Middle frontal gyrus (tissue), 1 donor: ENCODE results near the gene CCDC85A.

Experiments
- DNase-seq: peaks from one replicate; pipeline ENCODE4 v3.0.0-alpha.2; 2015; ENCODE audit warnings: low spot score; ENCODE audit errors: extremely low spot score

The CCDC85A gene

DNA sequence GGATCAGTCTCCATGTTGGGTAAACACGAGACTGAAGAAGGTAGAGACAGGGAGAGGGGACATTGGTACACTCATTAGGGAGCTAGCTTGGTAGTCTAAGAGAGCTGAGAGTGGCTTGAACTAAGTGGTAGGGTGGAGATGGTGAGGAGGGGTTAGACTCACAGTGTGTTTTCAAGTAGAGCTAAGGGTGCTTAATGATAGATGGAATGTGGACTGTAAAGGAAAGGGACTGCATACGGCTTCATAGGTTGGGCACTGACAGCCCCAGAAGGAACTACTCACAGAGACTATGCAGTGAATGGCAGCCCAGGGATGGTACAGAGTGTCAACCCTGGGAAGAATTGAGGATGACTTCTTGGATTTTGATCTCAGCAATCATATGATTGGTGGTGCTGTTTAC lies 178.1 kb downstream of the CCDC85A start:
- no peak for DNase-seq

- no peak for DNase-seq
These were observed 181.1 kb downstream of the CCDC85A start for GRCh38 chr2:56364902-56365301.

- DNase-seq: no peak
These were observed 185.5 kb downstream of the CCDC85A start for GRCh38 chr2:56369316-56369715.

GRCh38 chr2:56372071-56372656 lies 188.4 kb downstream of the CCDC85A start:
- no peak for DNase-seq

DNA sequence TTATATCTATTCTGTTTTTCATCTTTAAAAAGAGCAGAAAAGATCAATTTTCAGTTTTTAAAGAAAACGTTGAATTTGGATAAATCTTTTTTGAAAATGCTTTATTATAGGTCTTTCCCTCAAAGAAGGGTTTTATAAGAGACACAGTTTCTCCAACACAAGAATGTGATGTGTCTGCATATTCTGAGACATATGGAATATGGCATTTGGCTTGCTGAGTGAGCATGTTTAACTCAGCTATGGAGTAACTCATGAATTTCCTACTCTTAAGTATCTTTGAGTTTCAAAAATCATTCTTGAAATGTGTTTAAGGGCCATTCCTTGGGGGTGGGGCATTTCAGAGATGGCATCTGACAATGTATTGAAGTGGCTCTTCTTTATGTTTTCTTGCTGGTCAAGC lies 191.5 kb downstream of the CCDC85A start:
- no peak for DNase-seq

- no peak for DNase-seq
These were observed 193.2 kb downstream of the CCDC85A start for GRCh38 chr2:56376699-56377665.

GRCh38 chr2:56379066-56379465 lies 195.3 kb downstream of the CCDC85A start:
- no peak for DNase-seq

GRCh38 chr2:56380861-56381260 lies 197.1 kb downstream of the CCDC85A start:
- DNase-seq: no peak

DNA sequence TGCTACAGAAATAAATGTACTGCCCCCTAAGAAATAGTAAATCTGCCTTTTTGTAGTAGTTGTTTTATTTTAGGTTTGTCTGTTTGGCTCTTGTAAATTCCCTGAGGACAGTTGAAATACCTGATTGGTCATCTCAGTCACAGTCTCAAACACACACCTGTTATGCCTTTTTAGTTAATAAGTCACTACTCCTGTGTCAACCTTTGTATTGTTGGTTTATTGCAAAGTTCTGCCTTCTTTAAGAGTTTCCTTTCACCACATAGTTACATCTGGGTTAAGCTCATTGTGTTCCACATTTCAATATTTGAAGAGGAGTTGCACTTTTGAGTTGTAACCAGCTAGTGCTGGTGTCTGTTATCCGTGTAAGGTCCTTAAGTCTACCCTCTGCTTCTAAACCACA lies 198.7 kb downstream of the CCDC85A start:
- no peak for DNase-seq

DNA sequence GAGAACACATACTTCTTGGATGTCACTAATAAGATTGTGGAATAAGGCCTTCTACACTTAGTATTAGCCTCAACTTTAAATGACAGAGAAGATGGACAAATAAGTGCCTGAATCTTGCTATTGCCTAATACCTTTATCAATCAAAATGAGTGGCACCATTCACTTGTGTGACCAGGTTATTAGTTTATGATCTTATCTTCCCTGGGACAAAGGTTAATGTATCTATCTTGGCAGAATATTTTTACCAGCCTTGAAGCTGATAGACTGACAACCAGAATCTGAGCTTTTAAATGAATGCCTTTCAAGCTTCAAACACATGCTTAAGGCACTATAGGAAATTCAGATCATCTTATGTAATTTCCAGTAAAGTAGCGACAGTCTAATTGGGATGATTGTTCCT lies 202.9 kb downstream of the CCDC85A start:
- no peak for DNase-seq

DNA sequence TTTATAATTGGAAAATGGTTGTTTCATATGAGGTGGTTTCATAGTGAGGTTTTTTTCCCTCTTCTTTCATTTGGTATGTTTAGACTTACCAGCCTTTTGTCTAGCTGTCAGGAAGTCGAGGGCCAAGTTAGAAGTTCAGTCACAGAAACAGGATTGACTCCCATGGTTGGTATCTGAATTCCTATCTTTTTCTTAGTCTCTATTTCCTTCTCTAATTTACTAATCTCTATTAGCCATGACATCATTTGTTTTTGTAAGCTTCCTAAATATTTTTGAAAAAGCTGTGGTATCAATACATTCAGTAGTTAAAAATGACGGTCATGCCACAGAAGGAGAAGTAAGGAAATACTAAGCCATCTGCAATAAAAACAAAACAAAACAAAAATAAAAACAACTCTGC lies 206.9 kb downstream of the CCDC85A start:
- no peak for DNase-seq

DNA sequence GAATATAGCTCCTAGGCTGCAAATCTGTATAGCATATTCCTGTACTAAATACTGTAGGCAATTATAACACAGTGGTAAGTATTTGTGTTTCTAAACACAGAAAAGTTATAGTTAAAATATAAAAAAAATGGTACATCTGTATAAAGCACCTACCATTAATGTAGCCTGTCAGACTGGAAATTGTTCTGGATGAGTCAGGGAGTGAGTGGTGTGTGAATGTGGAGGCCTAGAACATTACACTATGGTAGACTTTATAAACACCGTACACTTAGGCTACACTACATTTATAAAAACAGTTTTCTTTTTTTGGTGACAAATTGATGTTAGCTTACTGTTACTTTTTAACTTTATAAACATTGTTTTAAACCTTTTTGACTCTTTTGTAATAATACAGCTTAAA lies 226.3 kb downstream of the CCDC85A start:
- DNase-seq: no peak

DNA sequence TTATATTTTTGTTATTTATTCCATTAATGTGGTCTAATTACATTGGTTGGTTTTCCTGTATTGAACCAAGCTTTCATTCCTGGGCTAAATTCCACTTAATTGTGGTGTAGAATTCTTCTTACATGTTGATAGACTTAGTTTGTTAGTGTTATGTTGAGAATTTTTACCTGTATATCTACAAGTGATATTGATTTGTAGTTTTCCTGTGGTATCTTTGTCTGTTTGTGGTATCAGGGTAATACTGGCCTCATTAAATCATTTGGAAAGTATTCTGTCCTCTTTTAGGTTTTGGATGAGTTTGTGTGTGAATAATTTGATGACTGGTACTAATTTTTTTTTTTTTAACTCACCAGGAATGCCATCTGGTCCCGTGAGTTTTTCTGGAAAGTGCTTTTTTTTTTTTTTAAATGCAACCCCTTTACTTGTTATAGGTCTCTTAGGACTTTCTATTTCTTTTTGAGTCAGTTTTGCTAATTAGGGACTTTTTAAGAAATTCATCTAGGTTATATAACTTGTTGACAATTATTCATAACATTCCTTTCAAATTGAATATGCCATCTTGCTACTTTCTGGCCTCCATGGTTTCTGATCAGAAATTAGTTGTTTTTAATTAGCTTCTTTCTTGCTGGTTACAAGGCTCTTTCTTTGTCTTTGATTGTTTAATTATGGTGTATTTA lies 232.8 kb downstream of the CCDC85A start:
- DNase-seq: no peak
